Islet precursor cell (in vitro differentiated cells): ENCODE results near the gene KRTAP10-2.
A peak's percentile ranks its signal among the peaks of the same experiment; 100 is the strongest.
"Not testable (repeated sequence)": the region's sequence is repeated elsewhere in the genome, so short reads cannot be mapped to it uniquely, and the experiment has no call there.

Source experiments
- DNase-seq: peaks from one replicate; pipeline ENCODE4 v3.0.0-alpha.2; 2018

Gene KRTAP10-2

GRCh38 chr21:44551340-44551961 lies at the start of gene KRTAP10-2:
Gene KRTAP10-2, minus strand, starts transcription at chr21:44551505. Its CDS starts 47 bp downstream, at chr21:44551458.
- DNase-seq: no peak

- DNase-seq: not testable (repeated sequence)
These were observed 49.8 kb upstream of the KRTAP10-2 start for GRCh38 chr21:44601091-44601490.

GRCh38 chr21:44600118-44600978 lies 49.0 kb upstream of the KRTAP10-2 start, which contains the start of gene KRTAP10-7:
Gene KRTAP10-7, plus strand, starts transcription at chr21:44600597. Its CDS starts 25 bp downstream, at chr21:44600622.
- DNase-seq: not testable (repeated sequence)

- no peak for DNase-seq
These were observed 48.1 kb upstream of the KRTAP10-2 start for GRCh38 chr21:44599264-44600029.

GRCh38 chr21:44598061-44598460 lies 46.8 kb upstream of the KRTAP10-2 start:
- no peak for DNase-seq

GRCh38 chr21:44596068-44596725 lies 44.9 kb upstream of the KRTAP10-2 start:
- DNase-seq: peak; percentile 61

GRCh38 chr21:44595524-44595923 lies 44.2 kb upstream of the KRTAP10-2 start:
- DNase-seq: no peak

- DNase-seq: no peak
These were observed 43.2 kb upstream of the KRTAP10-2 start for GRCh38 chr21:44594406-44594916.

- DNase-seq: no peak
These were observed 42.5 kb upstream of the KRTAP10-2 start for GRCh38 chr21:44593598-44594405.

GRCh38 chr21:44592446-44593311 lies 41.4 kb upstream of the KRTAP10-2 start, which contains the start of gene KRTAP10-6:
Gene KRTAP10-6, minus strand, starts transcription at chr21:44592505. Its CDS starts 21 bp downstream, at chr21:44592484.
- DNase-seq: no peak

GRCh38 chr21:44591801-44592130 lies 40.5 kb upstream of the KRTAP10-2 start:
- not testable (repeated sequence) for DNase-seq

- not testable (repeated sequence) for DNase-seq
These were observed 39.8 kb upstream of the KRTAP10-2 start for GRCh38 chr21:44590897-44591800.

GRCh38 chr21:44590311-44590721 lies 39.0 kb upstream of the KRTAP10-2 start:
- DNase-seq: no peak

GRCh38 chr21:44589586-44590305 lies 38.4 kb upstream of the KRTAP10-2 start:
- peak; percentile 53 for DNase-seq

- no peak for DNase-seq
These were observed 37.8 kb upstream of the KRTAP10-2 start for GRCh38 chr21:44589094-44589493.

- DNase-seq: no peak
These were observed 34.6 kb upstream of the KRTAP10-2 start for GRCh38 chr21:44585892-44586291.

GRCh38 chr21:44583800-44584147 lies 32.5 kb upstream of the KRTAP10-2 start:
- no peak for DNase-seq

- DNase-seq: no peak
These were observed 31.9 kb upstream of the KRTAP10-2 start for GRCh38 chr21:44583089-44583799.
